ENCODE results near the gene SLC51A. TPM values are rescaled to one million over a fixed set of nuclear protein-coding genes. Genes with fewer than 3 reads are reported as not detected.

SLC51A gene
- total and polyA plus RNA-seq, 2 donors (not counting 3 experiments of a cell fraction or from before 2014, with no cell fraction given): not detected

DNA sequence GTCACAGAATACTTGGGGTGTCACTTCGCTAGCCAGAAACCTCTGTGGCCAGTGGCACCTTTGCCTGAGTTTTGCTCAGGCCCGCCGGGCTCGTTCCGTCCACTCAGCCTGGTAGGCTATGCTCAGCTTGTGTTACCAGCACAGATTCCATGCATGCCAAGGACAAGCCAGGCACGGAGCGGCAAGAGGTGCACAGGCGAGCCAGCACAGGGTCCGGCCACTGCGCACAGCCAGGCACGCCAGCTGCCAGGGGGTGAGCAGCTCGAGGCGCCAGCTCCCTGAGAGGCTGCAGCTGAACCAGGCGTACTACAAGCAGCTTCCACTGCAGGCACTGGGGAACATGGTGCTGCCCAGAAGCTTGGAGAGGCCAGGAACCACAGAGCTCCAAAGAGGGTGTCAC is 56.5 kb downstream of the SLC51A start:
- Histone ChIP-seq H3K4me3 (replicated peaks in 1 of 3; ENCODE audit: insufficient read depth in 1 of 3, low read depth in 1 of 3, low read length in 3 of 3) (no peak overlapping the region), H4K20me1 (replicated peaks; ENCODE audit: control insufficient read depth, extremely low read depth, insufficient read depth, low read length) (no peaks in the 10 kb centered on the region), H3K9ac (replicated peaks; ENCODE audit: extremely low read depth, insufficient read depth, low read length) (no peak overlapping the region), H3K9me1 (replicated peaks; ENCODE audit: control insufficient read depth, extremely low read depth, insufficient read depth, low read length) (no peaks in the 10 kb centered on the region), H3K4me1 (ENCODE audit: control insufficient read depth, extremely low read depth, insufficient read depth, low read length) (no peaks in the 10 kb centered on the region), H3K79me2 (ENCODE audit: control insufficient read depth, insufficient read depth, low read length) (peaks cover 39% of the 10 kb centered on the region), H3K27ac (ENCODE audit: insufficient read depth, low read depth, low read length) (no peak overlapping the region), H3K4me2 (ENCODE audit: insufficient read depth, low read length) (no peak overlapping the region), H3K36me3 (ENCODE audit: control insufficient read depth in 2 of 2, extremely low read depth in 1 of 2, insufficient read depth in 2 of 2, low read length in 2 of 2) (peaks cover 4 to 8% of the 10 kb centered on the region in 2 experiments), H3K27me3 (ENCODE audit: control insufficient read depth in 2 of 2, insufficient read depth in 2 of 2, low read length in 2 of 2) (no peaks in the 10 kb centered on the region), H2AFZ (ENCODE audit: low read depth, low read length) (no peak overlapping the region), H3K9me3 (replicated peaks; ENCODE audit: control insufficient read depth, insufficient read depth, low read length) (no peaks in the 10 kb centered on the region)
- DNase-seq (ENCODE audit: low read depth, low spot score) (no peak), FAIRE-seq (no peak)
- CTCF ChIA-PET: interaction anchor here (0.8 kb wide), 1 partner anchor 9 kb away, joined by 3 read pairs; no protein-coding TSS in a partner anchor
- intact Hi-C loops (cut with micrococcal nuclease): no loop called here
- dilution Hi-C loops (cut with MboI; ENCODE audit: extremely low pct_ligation_motif_present, low sequenced_read_pairs): loop anchor here (10.0 kb wide), 1 partner anchor 172 kb away; no protein-coding TSS in a partner anchor
- POLR2A ChIA-PET: no interaction called here
- no TSS peak for BruUV-seq (replicated peaks)
- TF ChIP-seq POLR2AphosphoS5 (IDR thresholded peaks at IDR 0.05; ENCODE audit: insufficient read depth, low read depth, low read length) (no peak), EZH2 (IDR thresholded peaks at IDR 0.05; ENCODE audit: borderline replicate concordance, low read depth, low read length, severe bottlenecking) (no peak), JUN (IDR thresholded peaks at IDR 0.05; ENCODE audit: borderline replicate concordance, insufficient read depth, insufficient read length, low read depth) (no peak), POLR2A (IDR thresholded peaks at IDR 0.05; ENCODE audit: low read depth, low read length) (no peak), MYC (IDR thresholded peaks at IDR 0.05; ENCODE audit: low read depth, low read length) (no peak), GATA2 (IDR thresholded peaks at IDR 0.05; ENCODE audit: insufficient read depth, insufficient read length, low read depth, low read length) (no peak), FOS (IDR thresholded peaks at IDR 0.05; ENCODE audit: borderline replicate concordance, insufficient read depth, low read length) (no peak)
- TF ChIP-seq, protein P1, sequence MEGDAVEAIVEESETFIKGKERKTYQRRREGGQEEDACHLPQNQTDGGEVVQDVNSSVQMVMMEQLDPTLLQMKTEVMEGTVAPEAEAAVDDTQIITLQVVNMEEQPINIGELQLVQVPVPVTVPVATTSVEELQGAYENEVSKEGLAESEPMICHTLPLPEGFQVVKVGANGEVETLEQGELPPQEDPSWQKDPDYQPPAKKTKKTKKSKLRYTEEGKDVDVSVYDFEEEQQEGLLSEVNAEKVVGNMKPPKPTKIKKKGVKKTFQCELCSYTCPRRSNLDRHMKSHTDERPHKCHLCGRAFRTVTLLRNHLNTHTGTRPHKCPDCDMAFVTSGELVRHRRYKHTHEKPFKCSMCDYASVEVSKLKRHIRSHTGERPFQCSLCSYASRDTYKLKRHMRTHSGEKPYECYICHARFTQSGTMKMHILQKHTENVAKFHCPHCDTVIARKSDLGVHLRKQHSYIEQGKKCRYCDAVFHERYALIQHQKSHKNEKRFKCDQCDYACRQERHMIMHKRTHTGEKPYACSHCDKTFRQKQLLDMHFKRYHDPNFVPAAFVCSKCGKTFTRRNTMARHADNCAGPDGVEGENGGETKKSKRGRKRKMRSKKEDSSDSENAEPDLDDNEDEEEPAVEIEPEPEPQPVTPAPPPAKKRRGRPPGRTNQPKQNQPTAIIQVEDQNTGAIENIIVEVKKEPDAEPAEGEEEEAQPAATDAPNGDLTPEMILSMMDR (IDR thresholded peaks at IDR 0.05; ENCODE audit: extremely low read depth in 1 of 2, insufficient read depth in 1 of 2, low read depth in 1 of 2, low read length in 2 of 2): no peak
- TF ChIP-seq, protein P2, sequence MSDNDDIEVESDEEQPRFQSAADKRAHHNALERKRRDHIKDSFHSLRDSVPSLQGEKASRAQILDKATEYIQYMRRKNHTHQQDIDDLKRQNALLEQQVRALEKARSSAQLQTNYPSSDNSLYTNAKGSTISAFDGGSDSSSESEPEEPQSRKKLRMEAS (IDR thresholded peaks at IDR 0.05; ENCODE audit: insufficient read depth, insufficient read length): no peak

Data from endothelial cell of umbilical vein (primary cell).